SHP77 treated with DMSO at 0.1 percent for 48 hours (cell line): ENCODE data around the gene TMEM235.

Experiments
- DNase-seq: peaks from one replicate; lab custom pipeline; 2025; lab: John Stamatoyannopoulos, UW

Gene TMEM235

DNA sequence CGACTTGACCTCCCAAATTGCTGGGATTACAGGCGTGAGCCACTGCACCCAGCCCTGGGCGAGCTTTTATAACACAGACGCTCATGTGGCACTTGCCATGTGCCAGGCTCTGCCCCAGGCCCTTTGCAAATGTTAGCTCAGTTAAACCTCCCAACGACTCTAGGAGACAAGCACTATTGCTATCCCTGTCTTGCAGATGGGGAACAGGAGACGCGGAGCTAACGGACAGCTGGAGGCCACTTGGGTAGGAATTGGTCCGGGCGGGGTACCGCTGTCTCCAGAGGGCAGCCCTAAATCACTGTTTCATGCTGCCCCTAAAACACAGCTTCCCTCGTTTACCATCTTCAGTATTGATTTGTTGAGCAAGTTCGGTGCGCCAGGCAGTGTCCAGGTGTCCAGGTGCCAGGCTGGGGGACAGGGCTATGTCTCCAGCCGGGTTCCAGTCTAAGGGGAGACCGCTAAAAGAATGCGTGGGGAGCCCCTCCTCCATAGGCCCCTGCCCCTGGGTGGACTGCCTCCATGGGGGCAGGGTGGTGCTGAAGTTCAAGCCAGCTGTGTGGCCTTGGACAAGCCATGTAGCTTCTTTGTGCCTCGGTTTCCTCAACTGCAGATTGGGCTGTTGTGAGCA, 23.7 kb downstream of the TMEM235 start:
- no peak for DNase-seq

DNA sequence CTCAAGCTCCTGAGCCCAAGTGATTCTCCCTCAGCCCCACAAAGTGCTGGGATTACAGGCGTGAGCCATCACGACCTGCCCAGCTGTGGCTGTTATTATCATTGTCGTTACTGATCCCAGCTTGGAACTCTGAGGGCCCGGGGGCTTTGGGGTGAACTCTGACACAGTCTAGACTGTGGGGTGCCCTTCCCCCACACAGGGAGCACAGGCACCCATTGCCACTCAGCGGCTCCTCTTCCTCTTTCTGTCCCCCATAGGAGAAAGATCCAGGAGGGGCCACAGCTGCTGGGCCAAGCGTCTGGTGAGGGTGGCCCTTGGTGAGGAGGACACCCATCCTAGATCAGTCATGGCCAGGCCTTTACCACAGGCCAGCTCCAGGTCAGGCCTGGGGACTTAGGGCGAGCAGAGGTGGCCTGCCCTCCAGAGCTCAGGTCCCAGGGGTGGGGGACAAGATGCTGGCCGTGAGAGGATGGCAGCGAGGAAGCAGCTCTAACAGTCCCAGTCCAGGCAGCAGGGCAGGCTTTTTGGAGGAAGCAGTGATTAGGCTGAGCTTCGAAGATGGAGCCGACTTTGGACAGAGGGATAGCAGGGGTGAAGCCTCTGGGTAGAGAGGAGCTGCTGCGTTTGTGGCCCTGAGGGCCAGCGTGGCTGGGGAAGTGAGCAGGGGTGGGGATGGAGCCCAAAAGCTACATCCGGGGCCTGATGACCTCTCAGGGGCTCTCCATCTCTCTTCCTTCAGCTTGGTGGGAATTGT, 24.7 kb downstream of the TMEM235 start:
- no peak for DNase-seq

DNA sequence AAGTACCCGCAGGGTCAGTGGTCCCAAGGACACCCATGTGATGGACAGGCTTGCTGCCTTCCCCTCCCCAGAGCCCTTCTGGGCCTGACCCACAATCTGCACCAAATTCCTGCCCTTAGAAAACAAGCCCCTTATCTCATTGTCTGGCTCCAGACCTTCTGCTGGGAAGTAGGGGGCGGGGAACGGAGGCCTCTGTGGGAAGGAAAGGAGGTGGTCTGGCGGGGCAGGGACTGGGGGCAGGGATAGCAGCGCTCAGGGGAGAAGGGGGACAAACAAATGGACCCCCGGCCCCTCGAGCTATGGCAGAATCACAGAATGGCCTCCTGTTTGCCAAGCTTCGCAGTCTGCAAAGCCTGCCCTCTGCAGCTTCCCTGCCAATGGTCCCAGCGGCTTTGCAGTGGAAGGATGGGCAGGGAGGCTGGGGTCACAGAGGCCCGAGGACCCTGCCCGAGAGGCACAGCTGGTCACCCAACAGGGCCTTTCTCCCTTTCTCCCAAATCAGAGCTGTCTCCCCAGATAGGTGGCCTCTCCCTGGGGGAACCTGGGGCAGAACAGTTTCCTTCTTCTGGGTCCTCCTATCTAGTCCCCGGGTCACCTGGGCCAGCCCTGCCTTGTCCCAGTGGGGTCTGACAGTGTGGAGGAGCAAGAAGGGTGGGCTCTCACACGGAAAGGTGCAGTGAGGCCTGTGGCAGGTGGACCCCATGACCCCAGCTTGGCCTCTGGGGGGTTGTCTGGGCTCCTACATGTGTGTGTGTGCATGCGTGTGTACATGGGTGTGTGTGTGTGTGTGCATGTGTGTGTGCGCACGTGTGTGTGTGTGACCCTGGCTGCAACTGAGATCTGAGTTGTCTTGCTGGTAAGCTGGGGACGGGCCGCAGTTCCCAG, 25.5 kb downstream of the TMEM235 start:
- no peak for DNase-seq

DNA sequence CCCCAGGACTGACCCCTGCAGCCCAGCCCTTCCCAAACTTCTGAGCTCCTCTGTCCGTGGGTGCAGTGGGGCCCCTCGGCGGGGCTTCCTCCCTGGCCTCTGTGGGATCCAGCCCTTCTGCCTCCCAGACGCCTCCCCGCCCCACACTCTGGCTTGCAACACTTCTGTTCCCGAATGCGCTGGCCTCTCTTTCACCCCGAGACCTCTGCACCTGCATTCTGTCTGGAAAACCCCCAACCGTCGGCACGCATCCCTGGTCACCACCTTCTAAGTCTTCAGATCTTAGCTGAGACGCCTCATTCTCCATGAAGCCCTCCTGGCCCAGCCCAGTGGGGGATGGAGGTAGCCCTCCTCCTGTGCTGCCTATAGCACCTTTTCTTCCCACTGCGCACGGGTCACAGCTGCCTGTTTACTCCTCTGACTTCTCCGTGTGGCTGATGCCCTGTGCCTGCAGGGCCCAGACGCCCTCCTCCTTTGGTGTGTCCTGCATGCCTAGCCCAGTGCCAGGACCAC, 26.4 kb downstream of the TMEM235 start:
- DNase-seq: peak; percentile 20

DNA sequence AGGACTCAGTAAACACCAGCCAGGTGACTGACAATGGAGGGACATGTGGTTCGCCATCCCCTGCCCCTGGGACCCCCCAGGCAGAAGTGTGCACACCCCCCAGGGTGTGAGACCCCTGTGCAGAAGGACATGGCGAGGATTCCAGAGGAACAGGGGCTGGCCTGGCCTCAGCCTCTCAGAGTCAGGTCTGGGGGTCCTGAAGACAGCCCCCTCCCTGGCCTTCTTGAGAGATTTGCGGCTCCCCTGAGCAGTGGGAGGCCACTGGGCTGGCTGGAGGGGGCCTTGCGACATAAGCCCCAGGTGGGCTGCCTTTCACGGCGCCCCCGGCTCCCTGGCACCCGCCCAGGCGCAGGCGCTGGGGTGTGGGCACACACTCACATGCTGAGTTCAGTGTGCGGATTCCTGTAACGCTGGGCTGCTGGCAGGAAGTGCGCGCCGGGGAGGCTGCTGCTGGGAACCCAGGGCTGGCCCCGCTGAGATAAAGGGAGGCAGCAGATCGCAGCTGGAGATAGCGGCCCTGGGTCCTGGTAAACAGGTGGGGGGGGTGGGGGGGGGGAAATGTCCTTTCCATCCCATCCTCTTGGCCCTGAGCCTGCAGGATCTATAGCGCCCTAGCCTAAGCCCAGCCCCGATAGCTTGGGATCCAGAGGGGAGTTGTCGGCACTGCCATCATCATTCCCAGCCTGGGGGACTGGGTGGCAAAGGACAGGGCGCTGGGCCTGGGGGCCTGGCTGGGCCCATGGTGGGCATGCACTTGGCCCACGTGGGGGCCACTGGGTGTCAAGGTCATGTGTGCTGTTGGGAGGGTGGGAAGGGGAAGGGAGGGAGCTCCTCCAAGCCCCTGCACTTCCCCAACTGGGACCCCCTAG, 27.1 kb downstream of the TMEM235 start:
- DNase-seq: peak; percentile 85

DNA sequence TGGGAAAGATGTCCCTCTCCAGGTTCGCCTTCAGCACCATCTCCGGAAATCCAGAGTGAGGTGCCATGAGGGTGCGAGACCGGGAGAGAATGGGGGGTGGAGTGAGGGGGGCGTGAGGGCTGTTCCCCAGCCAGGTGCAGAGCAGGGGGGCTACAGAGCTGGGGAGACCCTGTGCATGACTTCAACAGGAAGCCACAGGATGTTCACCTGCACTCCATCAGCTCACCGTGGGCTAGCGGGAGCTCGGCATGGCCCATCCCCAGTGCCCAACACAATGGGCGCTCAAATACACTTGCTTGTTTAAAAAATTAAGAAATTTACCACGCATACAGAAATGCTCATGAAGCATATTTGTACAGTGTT, 27.7 kb downstream of the TMEM235 start:
- DNase-seq: no peak

DNA sequence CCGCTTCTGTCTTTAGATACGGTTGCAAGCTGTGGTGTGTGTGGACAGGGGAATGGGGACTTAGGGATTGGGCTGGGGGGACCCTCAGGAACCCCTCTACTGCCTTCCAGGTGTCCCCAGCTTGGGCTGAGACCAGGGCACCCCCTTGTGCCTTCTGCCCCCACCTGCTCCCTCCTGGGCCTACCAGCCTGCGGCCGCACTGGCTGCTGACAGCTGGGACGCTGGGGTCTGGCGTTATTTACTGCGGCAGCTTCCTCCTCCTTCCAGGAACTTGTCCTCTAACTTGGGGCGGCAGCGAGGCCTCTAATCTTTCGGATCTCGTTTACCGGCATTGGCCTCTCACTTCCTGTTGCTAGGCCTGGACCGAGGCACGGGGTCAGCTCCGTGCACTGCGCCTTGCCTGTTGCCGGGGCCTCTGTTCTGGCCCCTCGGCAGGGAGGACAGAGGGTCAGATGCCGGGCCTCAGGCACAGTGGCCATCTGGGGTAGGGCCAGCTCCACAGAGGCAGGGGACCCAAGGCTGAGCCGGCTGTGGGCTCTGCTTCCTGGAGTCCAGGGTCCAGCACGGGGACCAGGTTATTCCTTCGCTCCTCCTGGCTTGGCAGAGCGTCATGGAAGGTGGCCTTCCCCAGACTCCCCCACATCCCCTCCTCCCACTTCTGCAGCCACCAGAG, 31.8 kb downstream of the TMEM235 start:
- DNase-seq: no peak

DNA sequence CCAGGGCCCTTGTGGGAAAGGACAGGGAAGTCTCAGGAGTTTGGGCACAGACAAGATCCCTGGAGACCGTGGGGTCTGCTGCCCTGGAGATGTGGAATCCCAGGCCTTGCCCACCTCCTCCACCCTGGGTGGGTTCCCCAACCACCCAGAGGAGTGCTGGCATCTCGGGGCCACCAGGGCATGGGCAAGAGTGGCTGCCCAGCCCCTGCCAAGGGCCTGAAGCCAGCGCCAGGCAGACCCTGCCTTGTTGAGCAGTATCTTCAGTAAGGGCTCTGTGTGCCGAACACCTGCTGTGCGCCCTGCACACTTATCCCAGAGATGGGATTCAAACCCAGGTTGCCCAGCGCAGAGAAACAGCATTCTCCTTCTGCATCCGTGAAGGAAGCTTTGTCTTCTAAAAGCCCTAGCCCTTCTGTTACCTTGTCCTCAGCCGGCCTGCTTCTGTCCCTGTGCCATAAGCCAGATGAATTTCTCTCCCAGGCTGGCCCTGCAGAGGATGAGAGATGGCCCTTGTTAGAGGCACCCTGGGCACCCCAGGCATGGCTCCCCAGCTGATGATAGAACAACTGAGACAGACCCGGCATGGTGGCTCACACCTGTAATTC, 32.4 kb downstream of the TMEM235 start:
- DNase-seq: no peak

DNA sequence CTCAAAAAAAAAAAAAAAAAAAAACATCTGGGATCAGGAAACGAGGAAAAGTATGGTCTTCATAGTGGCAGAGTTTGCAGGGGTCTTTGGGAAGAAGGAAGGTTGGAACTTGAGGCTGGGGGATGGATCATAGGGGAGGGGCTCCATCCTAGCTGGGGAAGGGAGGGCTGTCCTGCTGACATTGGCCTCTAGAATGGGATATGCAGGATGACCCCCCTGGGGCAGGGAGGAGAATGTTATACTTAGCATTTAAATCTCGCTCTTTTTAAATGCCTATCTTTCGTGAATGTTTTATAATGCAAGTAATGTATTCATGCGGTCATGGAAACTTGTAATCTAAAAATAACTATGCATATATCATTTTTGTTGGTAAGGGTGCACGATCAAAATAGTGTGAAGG, 33.2 kb downstream of the TMEM235 start:
- DNase-seq: no peak

DNA sequence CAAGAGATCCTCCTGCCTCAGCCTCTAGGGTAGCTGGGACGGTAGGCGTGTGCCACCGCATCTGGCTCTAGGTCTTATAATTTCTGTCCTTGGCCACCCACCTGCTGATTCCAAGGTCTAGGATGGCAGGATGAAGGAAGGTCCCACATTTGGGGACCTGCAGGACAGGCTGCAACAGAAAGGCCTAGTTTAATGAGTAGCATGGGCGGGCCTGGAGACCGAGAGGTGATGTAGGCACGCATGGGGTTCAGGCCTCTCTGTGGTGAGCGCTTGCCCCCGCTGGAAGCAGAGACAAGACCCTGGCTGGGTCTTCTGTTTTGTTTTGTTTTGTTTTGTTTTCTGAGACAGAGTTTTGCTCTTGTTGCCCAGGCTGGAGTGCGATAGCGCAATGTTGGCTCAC, 33.7 kb downstream of the TMEM235 start:
- no peak for DNase-seq

DNA sequence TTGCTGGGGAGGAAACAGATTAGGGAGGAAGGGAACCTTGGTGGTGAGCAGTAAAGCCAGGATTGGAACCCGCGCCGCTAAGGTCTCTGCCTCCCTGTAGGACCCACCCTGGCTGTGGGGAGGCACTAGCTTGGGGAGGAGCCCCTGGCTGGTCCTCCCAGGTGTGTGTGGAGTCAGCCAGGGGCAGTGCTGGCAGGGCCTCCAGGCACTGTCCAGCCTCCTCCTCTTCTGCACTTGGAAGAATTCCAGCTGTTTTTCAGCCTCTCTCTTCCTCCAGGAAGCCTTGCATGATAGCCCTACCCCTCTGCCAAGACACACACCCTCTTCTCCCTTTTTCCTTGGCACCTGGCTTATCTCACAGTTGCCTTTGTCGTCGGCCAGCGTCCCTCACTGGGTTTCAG, 34.8 kb downstream of the TMEM235 start:
- DNase-seq: no peak

DNA sequence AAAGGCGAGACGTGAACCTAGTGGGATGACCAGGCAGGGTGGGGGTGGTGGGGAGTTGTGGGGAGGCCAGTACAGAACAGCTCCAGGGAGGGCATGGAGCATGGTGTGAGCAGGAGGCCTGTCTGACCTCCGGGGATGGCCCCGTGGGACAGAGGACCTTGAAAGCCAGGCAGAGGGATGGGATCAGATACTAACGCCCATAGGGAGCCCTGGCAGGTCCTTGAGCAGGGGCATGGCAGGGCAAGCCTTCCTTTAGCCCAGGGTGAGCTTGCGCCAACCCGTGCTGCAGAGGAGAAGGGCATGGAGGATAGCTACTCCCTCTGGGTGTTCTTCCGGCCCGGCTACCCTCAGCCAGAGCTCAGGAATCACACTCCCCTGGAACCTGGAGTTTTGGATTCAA, 35.3 kb downstream of the TMEM235 start:
- peak; percentile 15 for DNase-seq

DNA sequence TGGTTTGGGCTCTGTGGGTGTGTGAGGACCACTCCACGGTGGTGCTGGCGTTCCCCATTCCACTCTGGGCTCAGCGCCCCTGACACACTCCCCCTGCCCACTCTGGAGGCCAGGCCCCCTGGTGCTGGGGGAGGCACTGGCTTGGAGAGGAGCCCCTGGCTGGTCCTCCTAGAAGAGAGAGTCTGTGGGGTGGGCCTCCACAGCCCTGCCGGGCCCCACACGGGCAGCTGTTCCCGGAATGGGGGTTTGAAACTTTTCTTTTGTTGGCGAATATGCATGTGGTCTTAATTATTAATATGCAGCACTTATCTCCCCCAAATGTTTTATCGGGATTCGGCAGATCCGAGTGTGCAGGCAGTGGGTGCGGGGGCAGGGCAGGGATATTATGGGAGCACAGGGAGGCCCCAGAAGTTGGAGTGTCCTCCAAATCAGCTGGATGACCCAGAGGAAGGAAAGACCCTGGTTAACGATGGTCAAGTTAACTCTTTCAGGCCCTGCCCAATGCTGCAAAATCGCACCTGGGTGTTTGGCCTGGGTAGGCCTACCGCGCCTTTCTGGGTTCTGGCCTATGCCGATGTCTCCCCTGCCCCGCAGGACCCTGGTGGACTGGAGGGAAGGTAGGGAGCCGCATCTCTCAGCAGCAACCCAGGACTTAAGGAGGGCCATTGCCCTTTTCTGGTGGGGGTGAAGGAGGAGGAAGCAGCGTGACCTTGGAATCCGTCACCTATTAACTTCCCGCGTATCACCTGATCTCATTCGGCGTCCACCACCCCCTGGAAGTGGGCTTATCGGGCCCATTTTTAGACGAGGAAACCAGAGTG, 36.0 kb downstream of the TMEM235 start:
- no peak for DNase-seq

DNA sequence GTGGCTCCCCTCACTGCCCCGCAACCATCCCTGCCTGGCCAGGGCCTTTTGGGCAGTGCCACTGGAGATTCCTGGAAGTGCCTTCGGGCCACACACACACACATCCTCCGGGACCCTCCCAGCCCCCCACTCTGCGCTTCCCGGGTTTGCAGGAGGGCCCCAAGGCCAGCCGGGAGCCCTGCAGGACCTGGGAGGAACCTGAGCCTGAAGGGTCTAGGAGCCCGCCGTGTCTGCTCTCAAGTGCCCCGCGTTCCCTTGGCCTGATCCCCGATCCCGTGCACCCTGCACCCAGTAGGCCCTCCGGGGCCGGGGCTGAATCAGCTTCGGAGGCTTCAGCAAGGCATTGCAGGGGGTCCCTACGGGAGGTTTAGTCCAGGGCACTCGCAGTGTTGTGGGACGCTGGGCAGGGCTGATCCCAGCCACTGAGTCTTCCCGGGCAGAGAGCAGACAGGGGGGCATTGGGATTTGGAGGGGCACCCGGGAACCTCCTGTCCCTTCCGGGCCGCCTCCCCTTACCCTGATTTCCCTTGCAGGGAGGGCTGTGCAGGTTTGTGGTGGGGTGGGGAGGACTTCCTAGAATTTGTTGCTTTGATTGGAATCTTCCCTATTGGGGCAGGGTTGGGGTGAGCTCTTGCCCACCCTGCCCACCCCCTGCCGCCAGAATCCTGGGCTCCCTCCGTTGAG, 36.9 kb downstream of the TMEM235 start:
- DNase-seq: peak; percentile 16

DNA sequence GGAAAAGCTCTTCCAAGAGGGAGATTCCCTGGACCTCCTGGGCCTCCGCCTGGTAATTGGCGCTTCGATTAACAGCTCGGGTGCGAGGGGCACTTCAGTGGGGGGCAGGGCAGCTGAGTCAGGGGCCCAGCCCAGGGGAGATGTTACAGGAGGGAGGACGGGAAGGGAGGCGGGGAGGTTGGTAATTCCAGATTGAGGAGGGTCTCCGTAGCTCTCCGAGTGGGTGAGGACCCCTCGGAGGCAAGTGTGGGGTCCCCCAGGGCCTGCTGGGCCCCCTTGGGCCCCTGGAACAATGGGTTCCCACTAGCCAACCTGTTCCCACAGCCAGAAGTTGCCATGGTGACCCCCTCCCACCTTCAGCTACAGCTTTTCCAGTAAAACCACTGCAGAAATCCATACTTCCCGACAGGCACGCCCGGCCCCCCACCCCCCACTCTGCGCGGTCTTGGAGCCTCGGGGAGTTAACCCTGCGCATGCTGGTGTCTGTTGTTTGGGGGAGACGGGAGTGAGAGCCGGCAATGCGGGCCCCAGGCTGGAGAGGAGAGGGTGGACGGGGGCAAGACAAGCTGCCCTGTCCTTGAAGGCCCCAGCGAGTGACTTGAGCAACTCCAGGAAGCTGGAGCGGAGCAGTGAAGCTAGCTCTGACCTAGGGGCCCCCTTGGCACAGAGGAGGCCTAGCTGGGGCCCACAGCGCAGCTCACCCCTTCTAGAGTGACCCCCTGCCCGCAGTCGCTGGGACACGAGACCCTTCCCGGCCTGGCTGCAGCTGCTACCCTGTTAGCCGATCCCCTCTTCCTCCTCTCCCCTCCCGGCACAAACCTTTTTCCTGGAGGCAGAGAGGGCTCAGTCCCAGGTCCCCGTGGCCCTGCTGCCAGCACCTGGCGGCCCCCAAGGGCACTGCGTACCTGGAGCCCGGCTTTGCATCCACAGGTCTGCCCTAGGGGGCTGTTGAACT, 37.8 kb downstream of the TMEM235 start:
- peak; percentile 56 for DNase-seq

DNA sequence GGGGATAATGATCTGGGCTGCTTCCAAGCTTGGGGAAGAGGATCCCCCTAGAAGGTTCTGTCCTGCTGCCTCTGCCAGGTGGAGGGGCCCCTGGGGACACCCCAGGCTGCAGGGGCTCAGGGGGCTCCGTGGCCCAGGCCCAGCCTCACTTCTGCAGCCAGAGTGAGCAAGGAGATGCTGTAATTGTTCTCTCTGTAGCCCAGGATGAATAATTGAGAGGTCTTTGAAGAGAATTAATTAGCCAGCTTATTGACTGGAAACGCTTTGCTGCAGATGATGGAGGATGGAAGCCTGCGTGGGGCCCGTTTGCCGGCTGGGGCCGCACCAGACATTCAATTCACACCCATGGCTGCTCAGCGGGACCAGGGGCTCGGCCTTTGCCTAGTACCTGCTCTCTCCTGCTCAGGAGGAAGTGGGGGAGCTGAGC, 38.5 kb downstream of the TMEM235 start:
- DNase-seq: no peak

DNA sequence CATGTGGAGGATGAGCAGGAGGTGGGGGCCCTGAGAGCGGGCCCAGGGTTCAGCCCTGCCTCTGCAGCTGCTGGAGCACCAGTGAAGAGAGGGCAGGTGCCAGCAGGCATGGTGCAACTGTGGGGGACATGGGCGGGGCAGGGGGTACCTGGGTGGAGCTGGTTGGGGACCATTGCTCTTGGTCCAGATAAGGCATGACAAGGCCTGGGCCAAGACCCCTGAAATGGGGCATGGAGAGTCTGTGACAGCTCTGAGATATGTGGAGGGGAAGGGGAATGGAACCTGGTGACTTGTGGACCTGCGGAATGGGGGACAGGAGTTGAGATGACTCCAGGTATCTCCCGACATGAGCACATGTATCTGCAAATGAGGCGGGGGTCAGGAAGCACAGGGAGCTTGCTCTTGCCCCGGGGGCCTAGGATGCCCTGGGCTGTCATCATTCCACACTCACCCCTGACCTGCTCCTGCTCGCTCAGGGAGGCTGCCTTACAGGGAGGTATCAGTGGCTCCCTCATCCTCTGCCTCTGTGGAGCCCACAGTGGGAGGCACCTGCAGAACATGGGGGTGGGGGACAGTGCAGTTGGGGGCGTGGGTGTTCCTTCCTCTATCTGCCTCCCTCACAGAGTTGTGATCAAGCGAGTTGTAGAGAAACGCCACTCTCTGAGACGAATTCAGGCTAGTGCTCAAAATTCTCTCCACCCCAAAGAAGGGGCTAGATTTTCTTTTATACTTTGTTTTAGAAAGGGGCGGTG, 40.2 kb downstream of the TMEM235 start:
- no peak for DNase-seq
